Loucy (cell line): ENCODE results near the gene CFAP69.

Source experiments
- EZH2phosphoT487 ChIP-seq: fragments of 200-600 bp; IDR thresholded peaks from 2 replicates; pipeline ENCODE4 v1.6.1; 2018; ENCODE audit warnings: antibody characterized with exemption, mild to moderate bottlenecking, moderate library complexity, borderline replicate concordance
- TF ChIP-seq, protein P1 (sequence below): fragments of 200-600 bp; sonication (generic); conservative IDR thresholded peaks from 2 replicates; pipeline ENCODE4 v1.5.1; 2014; ENCODE audit warnings: mild to moderate bottlenecking, antibody characterized with exemption, low read length

DNA sequence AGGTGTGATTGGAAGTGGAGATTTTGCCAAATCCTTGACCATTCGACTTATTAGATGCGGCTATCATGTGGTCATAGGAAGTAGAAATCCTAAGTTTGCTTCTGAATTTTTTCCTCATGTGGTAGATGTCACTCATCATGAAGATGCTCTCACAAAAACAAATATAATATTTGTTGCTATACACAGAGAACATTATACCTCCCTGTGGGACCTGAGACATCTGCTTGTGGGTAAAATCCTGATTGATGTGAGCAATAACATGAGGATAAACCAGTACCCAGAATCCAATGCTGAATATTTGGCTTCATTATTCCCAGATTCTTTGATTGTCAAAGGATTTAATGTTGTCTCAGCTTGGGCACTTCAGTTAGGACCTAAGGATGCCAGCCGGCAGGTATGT is 19.8 kb upstream of the CFAP69 start:
- TF ChIP-seq, protein P1, sequence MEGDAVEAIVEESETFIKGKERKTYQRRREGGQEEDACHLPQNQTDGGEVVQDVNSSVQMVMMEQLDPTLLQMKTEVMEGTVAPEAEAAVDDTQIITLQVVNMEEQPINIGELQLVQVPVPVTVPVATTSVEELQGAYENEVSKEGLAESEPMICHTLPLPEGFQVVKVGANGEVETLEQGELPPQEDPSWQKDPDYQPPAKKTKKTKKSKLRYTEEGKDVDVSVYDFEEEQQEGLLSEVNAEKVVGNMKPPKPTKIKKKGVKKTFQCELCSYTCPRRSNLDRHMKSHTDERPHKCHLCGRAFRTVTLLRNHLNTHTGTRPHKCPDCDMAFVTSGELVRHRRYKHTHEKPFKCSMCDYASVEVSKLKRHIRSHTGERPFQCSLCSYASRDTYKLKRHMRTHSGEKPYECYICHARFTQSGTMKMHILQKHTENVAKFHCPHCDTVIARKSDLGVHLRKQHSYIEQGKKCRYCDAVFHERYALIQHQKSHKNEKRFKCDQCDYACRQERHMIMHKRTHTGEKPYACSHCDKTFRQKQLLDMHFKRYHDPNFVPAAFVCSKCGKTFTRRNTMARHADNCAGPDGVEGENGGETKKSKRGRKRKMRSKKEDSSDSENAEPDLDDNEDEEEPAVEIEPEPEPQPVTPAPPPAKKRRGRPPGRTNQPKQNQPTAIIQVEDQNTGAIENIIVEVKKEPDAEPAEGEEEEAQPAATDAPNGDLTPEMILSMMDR = no peak
- no peak for TF ChIP-seq EZH2phosphoT487
